ENCODE measurements around the gene OR56A5. TPM values are rescaled to one million over a fixed set of nuclear protein-coding genes. Genes with fewer than 3 reads are reported as not detected.
"Not testable (repeated sequence)": the region's sequence is repeated elsewhere in the genome, so short reads cannot be mapped to it uniquely, and the experiment has no call there.

Gene OR56A5
- total RNA-seq (2014; rRNA removed; shearing (Covaris generic)) = not detected in 2 replicates
- not detected in 2 replicates for polyA plus RNA-seq (2015; cell fraction: cytosol; rRNA removed)
- not detected in 2 replicates for polyA plus RNA-seq (2015; cell fraction: nucleus; rRNA removed)

GRCh38 chr11:5968394-5968793 is at the start of gene OR56A5:
Gene OR56A5 (minus strand): TSS chr11:5968494. CDS start chr11:5968494, 0 bp downstream.
- in situ Hi-C loops (cut with HindIII; ENCODE audit: low pct_unique_long_range_greater_than_20kb, low sequenced_read_pairs) = no loop called here
- DNase-seq (ENCODE audit: low read depth, low spot score) = no peak

DNA sequence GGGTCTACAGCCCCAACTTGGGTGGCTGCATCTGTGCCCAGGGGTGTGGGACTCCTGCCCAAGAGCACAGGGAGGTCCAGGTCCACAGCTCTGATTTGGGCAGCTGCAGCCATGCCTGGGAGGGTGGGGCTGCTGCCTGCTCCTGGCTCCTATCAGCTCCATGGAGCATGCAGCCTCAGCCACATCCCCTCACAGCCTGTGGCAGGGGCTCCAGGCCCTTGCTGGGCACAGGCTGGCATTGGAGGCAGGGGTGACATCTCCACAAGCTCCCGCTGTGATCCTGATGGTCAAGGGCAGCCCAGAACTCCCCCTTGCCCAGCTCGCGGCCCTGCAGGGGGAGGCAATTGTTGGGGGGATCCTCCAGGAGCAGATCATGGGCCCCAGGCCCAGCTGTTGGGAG is 44.7 kb upstream of the OR56A5 start:
- no peak for DNase-seq (ENCODE audit: low read depth, low spot score)
- in situ Hi-C loops (cut with HindIII; ENCODE audit: low pct_unique_long_range_greater_than_20kb, low sequenced_read_pairs) = no loop called here

DNA sequence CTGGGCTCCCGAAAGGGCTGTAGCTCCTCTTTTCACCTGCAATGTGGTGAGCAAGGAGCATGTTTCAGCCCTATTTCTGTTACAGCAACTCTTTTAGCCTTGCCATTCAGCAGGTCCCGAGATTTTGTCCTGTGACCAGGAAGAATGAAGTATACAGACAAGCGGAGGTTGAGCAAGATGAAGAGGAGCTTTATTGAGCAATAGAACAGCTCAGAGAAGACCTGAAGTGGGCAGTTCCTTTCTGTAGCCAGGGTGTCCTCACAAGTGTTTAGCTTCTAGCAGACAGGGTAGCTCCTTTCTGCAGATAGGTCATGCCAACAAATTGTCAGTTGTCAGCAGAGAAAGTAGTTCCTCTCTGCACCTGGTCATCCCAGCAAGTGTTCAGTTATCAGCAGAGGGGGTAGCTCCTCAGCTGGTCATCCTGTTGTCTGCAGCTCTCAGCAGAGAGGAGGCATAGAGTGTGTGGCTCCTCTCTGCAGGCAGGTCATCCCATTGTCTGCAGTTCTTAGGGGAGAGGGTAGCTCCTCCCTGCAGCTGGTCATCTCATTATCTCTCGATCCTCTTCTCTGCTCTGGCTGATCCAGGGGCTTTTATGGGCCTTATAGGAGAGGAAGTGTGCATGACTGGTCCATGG is 43.9 kb upstream of the OR56A5 start:
- peak; percentile 26 for DNase-seq (ENCODE audit: low read depth, low spot score)
- in situ Hi-C loops (cut with HindIII; ENCODE audit: low pct_unique_long_range_greater_than_20kb, low sequenced_read_pairs) = no loop called here

GRCh38 chr11:6006846-6007245 is 38.6 kb upstream of the OR56A5 start, which contains the start of gene OR56A4:
Gene OR56A4 (minus strand): TSS chr11:6006946. CDS start chr11:6002992, 3,954 bp downstream.
- no peak for DNase-seq (ENCODE audit: low read depth, low spot score)
- in situ Hi-C loops (cut with HindIII; ENCODE audit: low pct_unique_long_range_greater_than_20kb, low sequenced_read_pairs) = no loop called here

DNA sequence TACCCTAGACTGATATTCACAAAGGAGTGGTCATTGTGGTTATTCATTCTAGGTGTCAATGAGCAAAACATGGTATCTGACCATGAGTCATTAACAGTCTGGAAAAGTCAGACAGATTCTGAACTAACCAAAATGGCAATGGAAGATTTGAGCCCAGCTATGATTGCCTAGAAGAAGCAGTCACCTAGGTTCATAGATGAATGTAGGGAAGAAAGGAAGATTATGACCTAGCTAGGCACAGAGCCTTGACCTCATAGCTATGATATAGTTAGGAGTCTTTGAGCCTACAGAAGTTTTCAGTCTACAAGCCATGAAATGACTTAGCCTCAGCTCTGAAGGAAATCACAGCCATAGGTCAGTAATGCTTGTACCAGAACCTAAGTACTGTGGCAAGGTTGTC is 38.1 kb upstream of the OR56A5 start:
- in situ Hi-C loops (cut with HindIII; ENCODE audit: low pct_unique_long_range_greater_than_20kb, low sequenced_read_pairs) = no loop called here

DNA sequence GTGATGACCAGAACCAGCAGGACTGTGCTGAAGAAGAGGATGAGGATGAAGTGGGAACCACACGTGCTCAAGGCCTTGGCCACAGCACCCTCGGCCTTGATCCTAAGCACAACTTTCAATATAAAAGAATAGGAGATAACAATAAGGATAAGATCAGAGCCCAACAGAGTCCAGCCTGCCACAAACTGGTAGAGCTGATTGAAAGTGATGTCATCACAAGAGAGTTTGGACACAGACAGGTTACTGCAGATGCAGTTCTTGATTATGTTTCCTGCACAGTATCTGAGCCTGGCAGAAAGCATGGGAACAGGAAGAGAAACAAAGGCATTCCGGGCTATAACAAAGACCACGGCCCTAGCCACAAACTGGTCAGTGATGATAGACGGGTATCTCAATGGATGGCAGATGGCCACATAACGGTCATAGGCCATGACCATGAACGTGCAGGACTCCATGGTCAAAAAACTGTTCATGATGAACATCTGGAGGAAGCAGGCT is 34.0 kb upstream of the OR56A5 start:
- no peak for DNase-seq (ENCODE audit: low read depth, low spot score)
- in situ Hi-C loops (cut with HindIII; ENCODE audit: low pct_unique_long_range_greater_than_20kb, low sequenced_read_pairs) = no loop called here

More for the DNA sequence above, 38.1 kb upstream of the OR56A5 start:
- no peak for DNase-seq (ENCODE audit: low read depth, low spot score)

DNA sequence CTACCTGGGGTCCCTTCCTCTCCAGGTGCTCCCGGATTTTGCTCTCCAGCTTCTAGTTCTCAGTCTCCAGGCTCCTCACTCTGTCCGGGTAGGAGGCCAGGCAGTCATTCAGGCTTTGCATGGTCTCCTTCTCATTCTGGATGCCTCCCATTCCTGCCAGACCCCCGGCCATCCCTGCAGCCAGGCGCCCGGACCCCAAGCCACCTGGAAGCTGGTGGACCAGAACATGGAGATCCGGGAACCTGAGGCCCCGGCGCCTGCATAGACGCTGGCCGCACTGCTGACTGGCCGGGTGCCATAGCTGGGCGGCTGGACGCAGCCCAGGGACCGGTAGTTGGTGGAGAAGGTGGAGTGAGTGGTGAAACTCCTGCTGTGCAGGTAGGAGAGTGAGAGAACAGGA is 26.5 kb upstream of the OR56A5 start:
- DNase-seq (ENCODE audit: low read depth, low spot score) = no peak
- in situ Hi-C loops (cut with HindIII; ENCODE audit: low pct_unique_long_range_greater_than_20kb, low sequenced_read_pairs) = no loop called here

GRCh38 chr11:5992604-5993251 is 24.4 kb upstream of the OR56A5 start:
- in situ Hi-C loops (cut with HindIII; ENCODE audit: low pct_unique_long_range_greater_than_20kb, low sequenced_read_pairs) = no loop called here
- peak; percentile 61 for DNase-seq (ENCODE audit: low read depth, low spot score)

- DNase-seq (ENCODE audit: low read depth, low spot score) = no peak
- in situ Hi-C loops (cut with HindIII; ENCODE audit: low pct_unique_long_range_greater_than_20kb, low sequenced_read_pairs) = no loop called here
Measured at GRCh38 chr11:5992150-5992549, 23.9 kb upstream of the OR56A5 start.

DNA sequence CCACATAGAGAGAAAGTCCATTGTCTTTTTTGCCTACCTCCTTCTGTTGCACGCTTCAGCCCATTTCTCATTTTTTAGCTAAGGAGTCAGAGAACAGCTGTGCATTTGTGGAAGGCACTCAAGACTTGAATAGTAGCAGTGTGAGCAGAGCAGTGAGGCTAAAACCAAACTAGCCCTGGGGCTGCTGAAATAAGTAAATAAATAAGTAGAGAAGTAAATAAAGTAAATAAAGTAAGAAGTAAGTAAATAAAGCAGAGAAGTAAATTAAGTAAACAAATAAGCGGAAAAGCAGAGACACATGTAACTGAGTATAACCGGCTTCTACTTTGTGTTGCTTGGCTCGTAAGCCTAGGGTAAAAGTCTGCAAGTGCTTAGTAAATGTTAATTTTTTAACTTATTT is 20.9 kb upstream of the OR56A5 start:
- in situ Hi-C loops (cut with HindIII; ENCODE audit: low pct_unique_long_range_greater_than_20kb, low sequenced_read_pairs) = no loop called here
- no peak for DNase-seq (ENCODE audit: low read depth, low spot score)

- no peak for DNase-seq (ENCODE audit: low read depth, low spot score)
- in situ Hi-C loops (cut with HindIII; ENCODE audit: low pct_unique_long_range_greater_than_20kb, low sequenced_read_pairs) = no loop called here
Measured at GRCh38 chr11:5986885-5987284, 18.6 kb upstream of the OR56A5 start, which contains the start of gene OR52L1. Gene OR52L1 (minus strand): TSS chr11:5986985. CDS start chr11:5986930, 55 bp downstream.

GRCh38 chr11:5983443-5983842 is 15.1 kb upstream of the OR56A5 start:
- peak; percentile 6 for DNase-seq (ENCODE audit: low read depth, low spot score)
- in situ Hi-C loops (cut with HindIII; ENCODE audit: low pct_unique_long_range_greater_than_20kb, low sequenced_read_pairs) = no loop called here

DNA sequence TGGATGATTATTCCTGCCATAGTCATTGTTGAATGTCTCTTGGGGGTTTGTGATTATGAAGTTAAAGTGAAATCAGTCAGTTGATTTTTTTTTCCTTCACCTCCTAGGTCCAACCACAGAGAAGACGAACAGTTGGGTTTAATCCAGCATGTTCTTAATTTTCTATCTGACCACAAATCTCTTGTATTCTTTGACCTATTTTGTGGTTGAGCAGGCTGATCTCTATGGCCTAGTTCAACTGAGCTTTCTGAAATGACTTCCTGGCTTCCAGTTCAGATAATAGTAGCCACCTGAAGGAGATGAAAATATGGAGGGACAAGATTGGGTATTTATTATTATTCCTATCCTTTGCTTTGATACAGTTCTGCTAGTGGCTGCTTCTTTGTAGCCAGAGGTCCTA is 5.2 kb upstream of the OR56A5 start:
- in situ Hi-C loops (cut with HindIII; ENCODE audit: low pct_unique_long_range_greater_than_20kb, low sequenced_read_pairs) = no loop called here
- no peak for DNase-seq (ENCODE audit: low read depth, low spot score)

DNA sequence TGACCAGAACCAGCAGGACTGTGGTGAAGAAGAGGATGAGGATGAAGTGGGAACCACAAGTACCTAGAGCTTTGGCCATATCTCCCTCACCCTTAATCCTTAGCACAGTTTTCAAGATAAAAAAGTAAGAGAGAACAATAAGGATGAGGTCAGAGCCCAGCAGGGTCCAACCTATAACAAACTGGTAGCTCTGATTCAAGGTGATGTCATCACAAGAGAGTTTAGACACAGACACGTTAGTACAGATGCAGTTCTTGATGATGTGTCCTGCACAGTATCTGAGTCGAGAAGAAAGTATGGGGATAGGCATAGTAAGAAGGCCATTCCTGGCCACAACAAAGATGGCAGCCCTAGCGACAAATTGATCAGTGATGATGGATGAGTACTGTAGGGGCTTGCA is 586 bp downstream of the OR56A5 start:
- no peak for DNase-seq (ENCODE audit: low read depth, low spot score)
- in situ Hi-C loops (cut with HindIII; ENCODE audit: low pct_unique_long_range_greater_than_20kb, low sequenced_read_pairs) = no loop called here

- in situ Hi-C loops (cut with HindIII; ENCODE audit: low pct_unique_long_range_greater_than_20kb, low sequenced_read_pairs) = no loop called here
- no peak for DNase-seq (ENCODE audit: low read depth, low spot score)
Measured at GRCh38 chr11:5966958-5967357, 1.3 kb downstream of the OR56A5 start.

DNA sequence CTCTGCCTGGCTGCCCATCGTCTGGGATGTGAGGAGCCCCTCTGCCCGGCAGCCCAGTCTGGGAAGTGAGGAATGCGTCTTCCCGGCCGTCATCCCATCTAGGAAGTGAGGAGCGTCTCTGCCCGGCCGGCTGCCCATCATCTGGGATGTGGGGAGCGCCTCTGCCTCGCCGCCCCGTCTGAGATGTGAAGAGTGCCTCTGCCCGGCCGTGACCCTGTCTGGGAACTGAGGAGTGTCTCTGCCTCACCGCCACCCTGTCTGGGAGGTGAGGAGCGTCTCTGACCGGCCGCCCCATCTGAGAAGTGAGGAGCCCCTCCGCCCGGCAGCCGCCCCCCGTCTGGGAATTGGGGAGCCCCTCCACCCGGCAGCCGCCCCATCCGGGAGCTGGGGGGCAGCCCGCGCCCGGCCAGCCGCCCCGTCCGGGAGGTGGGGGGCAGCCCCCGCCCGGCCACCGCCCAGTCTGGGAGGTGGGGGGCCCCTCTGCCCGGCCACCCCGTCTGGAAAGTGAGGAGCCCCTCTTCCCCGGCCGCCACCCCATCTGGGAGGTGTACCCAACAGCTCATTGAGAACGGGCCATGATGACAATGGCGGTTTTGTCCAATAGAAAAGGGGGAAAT is 7.5 kb downstream of the OR56A5 start:
- in situ Hi-C loops (cut with HindIII; ENCODE audit: low pct_unique_long_range_greater_than_20kb, low sequenced_read_pairs); DNase-seq (ENCODE audit: low read depth, low spot score): not testable (repeated sequence)

GRCh38 chr11:5955586-5955985 is 12.7 kb downstream of the OR56A5 start:
- no peak for DNase-seq (ENCODE audit: low read depth, low spot score)
- in situ Hi-C loops (cut with HindIII; ENCODE audit: low pct_unique_long_range_greater_than_20kb, low sequenced_read_pairs) = no loop called here

GRCh38 chr11:5941951-5942350 is 26.3 kb downstream of the OR56A5 start, which contains the start of gene OR56A3:
Gene OR56A3 (plus strand): TSS chr11:5942251. CDS start chr11:5947347, 5,096 bp downstream.
- in situ Hi-C loops (cut with HindIII; ENCODE audit: low pct_unique_long_range_greater_than_20kb, low sequenced_read_pairs) = no loop called here
- no peak for DNase-seq (ENCODE audit: low read depth, low spot score)
